Mucosa of gallbladder (tissue), 1 donor: Measurements from ENCODE around the gene MYO5C. TPM values are rescaled to one million over a fixed set of nuclear protein-coding genes. Genes with fewer than 3 reads are reported as not detected.
A peak's percentile ranks its signal among the peaks of the same experiment; 100 is the strongest.
"Not testable (repeated sequence)": the region's sequence is repeated elsewhere in the genome, so short reads cannot be mapped to it uniquely, and the experiment has no call there.

Experiments used
- DNase-seq: peaks from one replicate; pipeline ENCODE4 v3.0.0-alpha.2; 2020; ENCODE audit warnings: low spot score
- total RNA-seq: library from RNA; stranded (reverse); gene quantifications from one replicate; pipeline ENCODE4 v1.2.1, GENCODE V29; 2021
- donor health status: DM: no; HTN: no; CAD: no.

Gene MYO5C
- total RNA-seq, 1 donor from 2014 or later, result 40.1 TPM

DNA sequence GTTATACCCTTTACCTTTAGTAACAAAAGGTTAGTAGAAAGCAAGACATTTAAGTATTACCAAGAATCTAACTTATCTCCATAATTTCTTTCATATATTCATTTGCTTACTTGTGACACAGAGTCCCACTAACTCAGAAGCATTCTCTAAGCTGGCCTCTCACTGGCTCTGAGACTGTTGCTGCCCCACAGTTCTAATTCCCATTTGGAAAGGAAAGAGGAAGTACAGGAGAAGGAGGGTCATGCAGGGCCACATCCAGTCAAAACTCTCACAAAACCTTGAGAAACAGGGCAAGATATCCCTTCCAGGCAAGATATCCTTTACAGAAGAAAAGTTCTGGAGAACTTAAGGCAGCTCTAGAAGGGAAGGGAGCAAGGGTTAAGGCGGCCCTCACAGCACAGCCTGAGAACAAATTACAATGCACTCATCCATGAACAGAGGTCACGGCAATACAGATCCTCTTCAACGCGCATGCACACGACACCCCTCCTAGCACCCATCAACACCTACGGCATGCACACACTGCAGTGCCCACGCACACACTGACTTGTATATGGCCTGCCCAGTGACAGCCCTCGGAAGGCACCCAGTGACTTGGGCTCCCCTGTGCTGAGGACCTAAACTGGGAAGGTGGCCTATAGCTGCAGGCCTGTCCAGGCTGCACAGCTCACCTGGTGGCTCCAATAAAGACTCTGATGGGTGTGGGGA, 13.0 kb upstream of the MYO5C start:
- DNase-seq, result no peak

DNA sequence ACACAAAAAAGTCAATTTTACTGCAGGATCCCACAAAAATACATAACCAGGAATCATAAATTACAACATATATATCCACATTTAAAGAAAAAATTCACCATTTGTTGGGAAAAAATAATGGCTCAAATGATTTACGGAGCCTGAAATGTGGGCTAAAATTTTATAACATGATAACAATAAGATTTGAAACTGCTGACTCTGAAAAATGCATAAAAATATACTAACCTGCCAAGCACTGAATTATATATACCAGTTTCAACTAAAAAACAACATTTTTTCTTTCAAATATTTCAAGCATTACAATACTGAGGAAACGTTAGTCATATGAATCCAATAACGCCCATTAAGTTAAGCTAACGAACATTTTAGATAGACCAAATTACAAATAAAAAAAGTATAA, 12.2 kb upstream of the MYO5C start:
- DNase-seq, result no peak

DNA sequence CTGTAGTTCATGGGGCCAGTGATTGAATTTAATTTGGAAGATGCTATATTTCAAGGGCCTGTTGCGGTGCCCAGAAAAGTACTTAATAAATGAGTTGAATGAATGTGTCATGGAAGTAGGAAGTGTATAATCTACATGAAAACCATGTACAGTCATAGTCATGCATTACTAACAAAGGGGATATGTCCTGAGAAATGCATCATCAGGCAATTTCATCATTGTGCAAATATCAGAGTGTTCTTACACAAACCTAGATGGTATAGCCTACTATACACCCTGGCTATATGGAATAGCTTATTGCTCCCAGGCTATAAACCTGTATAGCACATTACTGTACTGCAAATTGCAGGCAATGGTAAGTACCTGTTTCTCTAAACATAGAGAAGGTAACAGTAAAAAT, 10.7 kb upstream of the MYO5C start:
- no peak for DNase-seq

DNA sequence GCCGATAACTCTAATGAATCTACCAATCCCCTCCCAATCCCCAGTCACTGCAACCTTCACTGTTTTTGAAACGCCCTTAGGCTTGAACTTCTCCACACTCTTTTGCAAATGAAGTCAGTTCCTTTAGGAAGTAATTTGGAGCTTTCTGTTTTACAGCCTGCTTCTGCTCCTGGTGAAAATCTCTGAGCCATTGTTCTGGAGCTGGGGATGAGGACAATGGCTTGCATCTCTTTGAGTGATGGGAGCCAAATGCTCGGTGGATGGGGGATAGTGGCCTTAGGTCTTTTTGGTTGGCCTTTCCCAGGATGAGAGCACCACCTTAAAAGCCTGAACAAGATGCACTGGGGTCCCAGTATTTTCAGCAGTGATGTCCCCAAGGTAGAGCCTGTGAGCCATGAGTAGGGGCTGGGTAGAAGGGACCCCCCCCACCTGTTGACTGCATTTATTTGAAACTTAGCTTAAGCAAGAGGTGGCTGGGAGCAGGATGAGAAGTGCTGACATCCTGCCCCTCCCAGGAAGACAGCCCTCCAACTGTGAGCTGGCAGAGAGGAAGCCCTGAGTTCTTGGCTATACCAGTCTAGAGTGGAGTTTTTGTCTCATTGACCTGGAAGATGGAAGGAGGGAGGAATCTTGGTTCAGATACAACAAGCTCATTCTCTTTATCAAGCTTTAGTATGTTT, 7.6 kb upstream of the MYO5C start:
- no peak for DNase-seq

DNA sequence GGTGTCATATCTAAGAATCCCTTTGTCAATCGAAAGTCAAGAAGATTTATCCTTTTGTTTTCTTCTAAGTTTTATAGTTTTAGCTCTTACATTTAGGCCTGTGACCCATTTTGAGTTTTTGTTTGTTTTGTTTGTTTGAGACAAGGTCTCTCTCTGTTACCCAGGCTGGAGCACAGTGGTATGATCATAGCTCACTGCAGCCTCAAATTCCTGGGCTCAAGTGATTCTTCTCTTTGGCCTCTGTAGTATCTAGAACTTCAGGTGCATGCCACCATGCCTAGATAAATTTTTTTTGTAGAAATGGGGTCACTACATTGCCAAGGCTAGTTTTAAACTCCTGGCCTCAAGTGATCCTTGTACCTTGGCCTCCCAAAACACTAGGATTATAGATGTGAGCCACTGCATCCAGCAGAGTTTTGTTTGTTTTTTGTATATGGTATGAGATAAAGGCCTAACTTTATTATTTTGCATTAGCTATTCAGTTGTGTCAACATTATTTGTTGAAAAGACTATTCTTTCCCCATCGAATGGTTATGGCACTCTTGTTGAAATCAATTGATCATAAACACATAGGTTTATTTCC, 5.8 kb upstream of the MYO5C start:
- no peak for DNase-seq

DNA sequence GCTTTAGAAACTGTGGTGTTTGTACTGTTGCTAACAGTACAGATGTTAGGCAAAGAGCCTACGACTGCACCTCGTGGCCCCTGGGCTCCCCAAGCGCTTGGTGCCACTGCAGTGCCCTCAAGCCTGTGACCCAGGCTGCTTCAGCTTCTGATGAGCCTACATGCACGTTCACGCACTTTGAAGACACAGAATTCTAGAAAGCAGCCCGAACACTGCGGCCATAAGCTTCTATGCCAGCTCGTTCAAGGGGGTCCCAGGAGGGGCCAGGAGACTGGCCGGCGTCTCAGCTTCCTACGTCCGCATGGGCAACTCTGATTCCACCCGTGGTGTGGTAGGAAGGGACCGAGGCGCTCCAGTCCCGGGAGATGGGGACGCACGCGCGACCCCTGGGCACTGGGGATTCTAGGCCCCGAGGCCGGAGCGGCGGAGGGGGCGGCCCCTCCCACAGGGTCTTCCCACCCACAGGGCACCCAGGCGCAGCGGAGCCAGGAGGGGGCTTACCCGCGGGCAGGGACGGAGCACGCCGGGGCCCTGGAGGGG, 653 bp downstream of the MYO5C start:
- DNase-seq, result no peak

DNA sequence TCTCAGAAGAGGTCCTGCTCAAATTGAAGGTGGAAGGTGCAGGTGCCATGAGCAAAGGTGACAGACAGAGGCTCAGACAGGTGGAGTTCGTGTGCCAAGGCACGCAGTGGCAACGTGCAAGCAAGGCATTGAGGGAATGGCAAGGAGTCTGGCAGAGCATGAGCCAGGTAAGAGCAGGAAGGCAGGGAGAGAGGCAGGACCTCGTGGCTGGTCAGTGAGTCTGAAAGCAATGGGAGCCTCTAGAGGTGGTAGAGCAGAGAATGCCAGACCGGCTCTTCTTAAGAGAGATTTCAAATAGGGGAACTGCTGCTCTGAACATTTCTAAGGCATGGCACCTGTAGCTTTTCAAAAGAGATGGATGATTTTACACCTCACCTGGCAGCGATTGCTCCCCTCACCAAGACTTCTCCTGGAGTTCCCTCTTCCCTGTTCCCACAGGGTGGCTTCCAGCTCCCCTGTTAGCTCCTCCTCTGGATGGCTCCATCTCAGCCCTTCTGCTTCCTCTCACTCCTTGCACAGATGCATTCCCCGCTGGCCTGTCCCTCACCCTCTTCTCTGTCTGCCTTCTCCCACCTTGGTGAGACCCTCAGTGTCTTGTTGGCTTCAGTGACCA, 2.7 kb downstream of the MYO5C start:
- no peak for DNase-seq

DNA sequence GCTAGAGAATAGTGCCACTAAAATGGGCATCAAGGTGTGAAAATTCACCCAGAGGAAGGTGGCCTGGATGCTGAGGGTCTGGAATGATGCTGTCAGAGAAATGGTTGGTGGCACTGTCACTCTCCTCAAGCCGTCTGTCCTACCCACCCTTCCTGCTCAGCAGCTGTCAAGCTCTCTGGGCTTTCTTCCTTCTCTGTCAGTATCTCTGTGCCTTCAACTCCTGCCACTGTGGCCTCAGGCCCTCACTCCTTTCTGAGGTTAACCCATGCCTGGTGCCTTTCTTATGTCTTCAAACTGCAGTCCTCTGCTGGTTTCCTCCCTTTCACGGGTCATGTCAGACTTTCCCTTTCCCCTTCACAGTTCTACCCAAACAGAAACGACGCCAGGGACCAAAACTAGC, 4.4 kb downstream of the MYO5C start:
- no peak for DNase-seq

DNA sequence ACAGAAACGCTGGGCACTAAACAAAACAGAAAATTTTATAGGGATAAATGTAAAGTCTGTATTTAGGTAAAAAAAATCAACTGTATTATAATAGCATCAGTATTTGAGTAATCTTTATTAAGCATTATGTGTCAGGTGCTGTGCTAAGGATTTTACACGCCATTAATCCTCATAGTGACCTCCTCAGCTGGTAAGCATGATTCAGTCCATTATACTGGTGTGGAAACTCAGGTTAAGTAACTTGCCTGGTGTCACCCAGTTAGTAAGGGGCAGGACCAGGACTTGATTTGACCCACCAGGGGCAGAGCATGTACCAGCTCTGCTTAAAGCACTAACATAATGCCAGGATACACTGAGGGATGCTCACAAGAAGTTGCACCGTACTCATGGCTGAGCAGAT, 4.8 kb downstream of the MYO5C start:
- DNase-seq, result no peak

DNA sequence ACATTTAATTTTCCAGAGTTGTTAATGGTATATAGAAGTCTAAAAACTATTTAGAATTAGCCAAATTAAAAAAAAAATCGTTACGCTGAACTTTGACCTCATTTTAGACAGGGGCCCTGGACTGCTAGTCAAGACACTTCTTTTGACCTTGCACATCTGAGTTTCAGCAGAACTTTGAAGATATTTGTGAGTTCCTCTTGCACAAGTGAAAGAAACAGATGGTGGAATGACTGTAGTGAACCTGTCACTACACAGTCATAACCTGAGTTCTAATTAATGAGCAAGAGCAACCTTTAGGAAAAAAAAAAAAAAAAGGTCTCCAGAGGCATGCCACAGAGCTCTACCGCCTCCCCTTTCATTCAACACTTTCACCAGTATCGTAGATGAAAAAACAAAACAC, 5.3 kb downstream of the MYO5C start:
- no peak for DNase-seq

DNA sequence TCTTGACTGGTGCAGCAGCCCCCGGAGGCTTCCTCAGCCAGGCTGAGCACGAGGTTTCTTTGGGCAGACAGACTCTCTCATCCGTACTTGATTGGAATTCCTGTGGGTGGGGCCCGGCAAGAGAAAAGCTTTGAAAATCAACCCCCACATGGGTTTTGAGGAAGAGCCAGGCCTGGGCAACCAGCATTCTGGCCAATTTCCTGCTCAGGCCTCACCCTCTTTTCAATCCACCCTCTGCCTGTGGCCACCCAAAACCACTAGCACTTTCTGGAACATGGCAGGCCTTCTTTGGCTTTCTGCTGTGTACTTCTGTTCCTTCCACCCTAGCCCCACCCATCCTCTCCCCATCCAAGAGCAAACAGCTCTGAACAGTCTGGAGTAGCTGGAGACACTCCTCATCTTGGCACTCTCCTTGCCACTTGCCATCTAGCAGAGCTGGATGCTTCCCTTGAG, 5.9 kb downstream of the MYO5C start:
- peak; percentile 57 for DNase-seq

DNA sequence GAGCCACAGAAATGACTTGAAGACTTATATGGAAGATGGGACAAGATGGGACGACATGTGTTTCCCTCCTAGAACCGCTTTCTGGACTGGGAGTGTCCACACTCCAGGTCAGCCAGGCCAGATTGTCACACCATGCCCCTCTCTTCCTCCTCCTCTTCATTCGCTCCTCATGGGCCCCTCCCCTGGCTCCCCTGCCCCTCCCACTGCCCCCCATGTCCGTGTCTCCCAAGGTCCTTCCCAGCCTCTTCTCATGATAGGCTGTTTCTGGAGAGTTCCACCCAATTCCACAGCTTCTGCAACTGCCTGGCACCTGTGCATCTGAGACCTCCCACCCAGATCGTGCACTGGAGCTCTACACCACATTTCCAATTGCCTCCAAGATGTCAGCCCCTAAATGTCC, 6.6 kb downstream of the MYO5C start:
- DNase-seq, result no peak

DNA sequence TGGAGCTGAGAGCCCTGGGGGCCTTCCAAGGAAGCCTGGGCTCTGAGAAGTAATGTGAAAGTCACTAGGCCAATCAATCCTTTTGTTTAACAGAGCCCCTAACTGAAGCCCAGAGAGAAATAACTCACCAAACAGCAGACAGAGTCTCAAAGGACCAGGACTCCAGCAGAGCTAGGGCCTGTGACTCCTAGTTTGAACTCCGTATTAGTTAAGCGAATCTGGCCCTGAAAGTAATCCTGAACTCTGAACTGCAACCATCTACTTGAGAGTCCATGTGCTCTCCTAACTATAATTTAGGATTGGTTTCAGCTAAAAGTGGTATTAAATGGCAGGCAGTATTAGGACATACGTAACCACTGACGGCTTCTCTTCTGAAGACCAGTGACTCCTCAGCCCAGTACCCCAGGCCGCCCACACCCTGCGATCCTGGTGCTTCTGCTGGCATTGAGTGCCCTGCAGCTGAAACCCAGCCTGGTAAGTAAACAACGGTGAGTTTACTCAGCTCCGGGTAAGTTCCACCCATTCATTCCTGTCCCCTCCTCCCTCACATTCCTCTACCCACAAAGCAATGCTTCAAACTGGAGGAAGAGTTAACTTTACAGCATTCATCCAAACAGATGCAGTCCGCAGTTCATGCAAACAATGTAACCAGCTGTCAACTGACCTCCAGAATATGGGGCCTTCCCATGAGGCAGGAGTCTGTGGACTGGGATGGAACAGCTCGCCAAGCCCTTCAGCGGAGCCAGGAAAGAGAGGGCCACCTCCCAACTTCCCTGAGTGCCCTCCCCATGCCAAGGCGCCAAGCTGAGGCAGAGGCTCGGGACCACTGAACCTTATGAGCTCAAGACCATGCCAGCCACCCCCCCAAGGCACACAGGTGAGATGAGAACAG, 7.3 kb downstream of the MYO5C start:
- peak; percentile 82 for DNase-seq

DNA sequence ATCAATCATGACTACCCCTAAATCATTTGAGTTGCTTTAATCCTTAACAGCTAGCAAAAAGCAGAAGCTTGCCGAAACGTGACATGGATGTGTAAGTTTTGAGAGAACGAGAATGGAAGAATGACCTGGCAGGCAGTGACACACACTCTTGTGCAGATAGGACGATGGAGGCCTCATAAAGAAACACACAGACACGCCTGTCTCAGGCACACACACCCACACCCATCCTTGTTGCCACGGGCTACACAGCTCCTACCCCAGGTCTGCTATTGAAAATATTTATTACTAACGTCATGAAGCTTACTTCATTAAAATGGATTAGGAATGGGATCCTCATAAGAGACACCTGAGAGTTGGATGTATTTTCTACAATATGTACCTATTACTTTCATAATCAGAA, 8.5 kb downstream of the MYO5C start:
- no peak for DNase-seq

DNA sequence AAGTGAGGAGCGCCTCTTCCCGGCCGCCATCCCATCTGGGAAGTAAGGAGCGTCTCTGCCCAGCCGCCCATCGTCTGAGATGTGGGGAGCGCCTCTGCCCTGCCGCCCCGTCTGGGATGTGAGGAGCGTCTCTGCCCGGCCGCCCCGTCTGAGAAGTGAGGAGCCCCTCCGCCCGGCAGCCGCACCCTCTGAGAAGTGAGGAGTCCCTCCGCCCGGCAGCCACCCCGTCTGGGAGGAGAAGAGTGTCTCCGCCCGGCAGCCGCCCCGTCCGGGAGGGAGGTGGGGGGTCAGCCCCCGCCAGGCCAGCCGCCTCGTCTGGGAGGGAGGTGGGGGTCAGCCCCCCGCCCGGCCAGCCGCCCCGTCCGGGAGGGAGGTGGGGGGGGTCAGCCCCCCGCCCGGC, 9.7 kb downstream of the MYO5C start:
- not testable (repeated sequence) for DNase-seq

DNA sequence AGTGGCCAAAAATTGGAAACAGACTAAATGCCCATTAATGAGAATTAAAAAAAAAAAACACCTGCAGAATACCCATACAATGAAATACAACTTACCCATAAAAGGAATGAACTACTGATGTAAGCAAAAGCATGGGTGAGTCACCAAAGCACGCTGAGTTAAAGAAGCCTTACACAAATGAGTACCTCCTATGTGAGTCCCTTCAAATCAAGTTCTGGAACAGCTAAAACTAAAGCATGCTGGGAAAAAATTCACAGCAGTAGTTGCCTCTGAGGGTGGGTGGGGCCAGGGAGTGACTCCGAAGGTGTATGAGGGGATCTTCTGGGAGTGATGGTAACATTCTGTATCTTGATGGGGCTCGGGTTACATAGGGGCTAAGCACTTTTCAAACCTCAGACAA, 11.4 kb downstream of the MYO5C start:
- no peak for DNase-seq

DNA sequence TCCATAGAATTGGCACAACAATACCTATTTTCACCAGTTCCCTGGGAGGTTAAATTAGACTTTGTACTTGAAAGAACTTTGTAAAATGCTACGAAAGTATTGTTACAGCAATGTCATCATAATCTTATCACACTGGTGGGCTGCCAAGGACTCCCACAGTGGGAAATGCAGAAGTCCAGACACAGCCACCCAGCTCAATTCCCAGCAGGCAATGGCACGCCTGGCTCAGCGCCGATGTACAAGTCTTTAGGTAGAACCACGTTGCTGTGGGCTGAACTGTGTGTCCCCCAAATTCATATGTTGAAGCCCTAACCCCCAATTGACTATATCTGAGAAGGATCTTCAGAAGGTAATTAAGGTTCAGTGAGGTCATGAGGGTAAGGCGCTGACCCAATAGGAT, 12.3 kb downstream of the MYO5C start:
- no peak for DNase-seq

DNA sequence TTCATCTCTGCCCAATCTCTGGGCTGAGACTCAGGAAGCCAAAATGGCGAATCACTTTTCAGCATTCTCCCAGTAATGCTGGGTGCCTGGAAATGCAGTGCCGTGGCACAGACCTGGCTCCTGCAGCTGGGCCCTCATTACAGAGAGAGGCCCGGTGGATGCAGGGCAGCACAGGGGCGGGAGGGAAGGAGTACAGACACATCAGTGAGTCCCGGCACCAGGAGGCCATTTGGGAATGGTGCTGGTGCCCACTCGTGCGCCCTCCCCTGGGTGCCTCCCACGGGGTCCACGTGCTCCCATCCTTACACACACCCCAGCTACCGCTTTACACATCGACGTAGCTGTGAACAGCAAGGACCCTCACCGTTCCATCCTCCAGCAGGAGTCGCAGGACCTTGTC, 13.2 kb downstream of the MYO5C start:
- DNase-seq, result no peak

DNA sequence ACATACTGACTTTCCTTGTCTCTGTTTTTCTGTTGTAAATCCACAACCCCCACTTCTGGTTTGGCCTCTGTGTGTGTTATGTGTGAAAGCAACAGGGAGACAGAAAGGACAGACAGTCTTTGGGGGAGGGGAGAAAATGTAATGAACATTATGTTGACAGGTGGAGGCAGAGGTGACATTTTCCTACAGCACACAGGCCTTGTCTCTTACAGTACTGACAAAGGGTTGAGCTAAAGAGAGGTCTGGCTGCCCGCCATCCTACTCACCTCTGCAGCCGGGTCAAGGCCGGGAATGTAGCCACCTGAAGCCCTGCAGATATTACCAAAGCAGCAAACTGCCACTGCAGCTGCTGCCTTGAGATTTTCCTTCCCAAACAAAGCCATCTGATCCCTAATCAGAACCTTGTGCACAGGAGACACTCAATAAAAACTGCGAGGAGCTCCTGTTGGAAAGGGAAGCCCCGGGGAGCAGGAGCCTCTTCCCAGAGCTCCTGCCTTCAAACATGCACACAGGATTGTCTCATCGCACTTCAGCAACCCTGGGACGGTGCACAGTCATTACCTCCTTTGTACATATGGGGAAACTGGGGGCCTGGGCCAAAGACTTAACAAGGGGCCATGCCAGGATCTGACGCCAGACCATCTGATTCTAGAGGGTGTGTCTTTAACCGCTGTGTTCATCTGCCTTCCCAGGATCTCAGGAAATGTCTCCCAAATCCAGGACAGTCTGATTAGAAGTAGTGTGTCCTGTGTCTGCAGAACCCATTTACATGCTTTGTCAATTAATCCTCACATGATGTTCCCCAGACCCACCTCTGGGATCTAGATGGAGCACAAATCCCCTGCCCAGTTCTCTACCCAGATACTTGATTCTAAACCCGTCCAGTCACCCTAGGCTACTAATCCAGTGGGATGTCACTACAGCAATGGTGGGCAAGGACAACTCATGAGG, 14.2 kb downstream of the MYO5C start:
- no peak for DNase-seq

DNA sequence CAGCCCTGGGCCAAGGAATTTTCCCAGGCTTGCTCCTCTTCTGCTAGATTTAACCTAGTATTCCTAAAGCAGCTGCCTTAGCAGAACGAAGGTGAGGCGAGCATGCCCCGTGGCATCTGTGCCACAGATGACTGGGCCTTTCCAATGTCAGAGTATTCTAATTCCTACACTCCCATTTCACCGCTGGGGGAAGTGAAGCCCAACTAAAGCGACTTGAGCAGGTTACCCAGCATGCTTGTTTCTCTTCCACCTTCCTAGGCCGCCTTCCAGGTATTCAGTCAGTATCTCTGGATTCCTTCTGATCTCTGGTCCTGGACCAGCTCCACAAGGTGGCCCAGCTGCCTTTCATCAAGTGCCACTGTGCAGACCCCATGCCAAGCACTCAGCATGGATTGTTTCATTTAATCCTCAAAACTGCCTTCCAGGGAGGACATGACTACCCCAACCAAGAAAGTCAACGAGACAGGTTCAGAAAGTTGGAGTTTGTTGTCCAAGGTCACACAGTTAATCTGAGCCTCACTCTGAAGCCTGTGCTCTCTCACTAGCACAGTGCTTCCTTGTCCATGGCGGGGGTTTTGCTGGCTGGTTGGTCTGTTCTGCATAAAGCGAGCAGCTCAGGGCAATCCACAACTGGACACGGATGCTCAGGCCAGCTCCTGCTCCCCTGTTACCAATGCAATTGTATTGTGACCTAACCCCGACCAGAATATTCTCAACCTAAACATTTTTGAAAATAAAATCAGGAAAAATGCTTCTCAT, 15.1 kb downstream of the MYO5C start:
- no peak for DNase-seq
